Natural killer cell (primary cell): ENCODE data around the gene CD109. TPM values are rescaled to one million over a fixed set of nuclear protein-coding genes. Genes with fewer than 3 reads are reported as not detected.

Experiments used
- ATAC-seq, 3 donors: fragments of 150-1000 bp in 2 of 3; fragments of 200-7000 bp in 1 of 3; cut with Tn5 transposase; 1 replicate in 1 of 3; 2 replicates in 2 of 3; pipeline ENCODE4 v1.10.0; 2021; ENCODE audit warnings: mild to moderate bottlenecking in 2 of 3, moderate library complexity in 2 of 3
- DNase-seq, 2 donors: peaks; one replicate each; pipeline versions ENCODE4 v3.0.0 to v3.0.0-alpha.2; 2013 to 2021; ENCODE audit warnings: mixed read lengths in 1 of 2
- H3K27ac ChIP-seq: one replicate; pipeline ENCODE4 v1.5.1; 2013; ENCODE audit warnings: mild to moderate bottlenecking, low read length
- H3K27me3 ChIP-seq: one replicate; pipeline ENCODE4 v1.6.1; 2013; ENCODE audit warnings: low read length; ENCODE audit not compliant: control insufficient read depth, insufficient read depth
- H3K36me3 ChIP-seq: one replicate; pipeline ENCODE4 v1.6.1; 2013; ENCODE audit warnings: low read length; ENCODE audit not compliant: control insufficient read depth, insufficient read depth
- H3K4me1 ChIP-seq: one replicate; pipeline ENCODE4 v1.6.1; 2013; ENCODE audit warnings: low read length; ENCODE audit not compliant: control insufficient read depth, insufficient read depth
- H3K4me3 ChIP-seq: one replicate; pipeline ENCODE4 v1.5.1; 2013; ENCODE audit warnings: low read length
- H3K9me3 ChIP-seq: one replicate; pipeline ENCODE4 v1.6.1; 2013; ENCODE audit warnings: low read length; ENCODE audit not compliant: control insufficient read depth, insufficient read depth
- H3K27ac Mint-ChIP-seq, 2 donors: one replicate each; pipeline ENCODE4 v1.8.0; 2022; ENCODE audit warnings: mild to moderate bottlenecking in 2 of 2, mixed read lengths in 2 of 2, moderate library complexity in 1 of 2
- H3K27me3 Mint-ChIP-seq, 2 donors: one replicate each; pipeline ENCODE4 v1.8.0; 2022; ENCODE audit warnings: low read depth in 2 of 2, mixed read lengths in 2 of 2
- H3K36me3 Mint-ChIP-seq: one replicate; pipeline ENCODE4 v1.8.0; 2022; ENCODE audit warnings: mixed read lengths
- H3K4me1 Mint-ChIP-seq, 2 donors: one replicate each; pipeline ENCODE4 v1.8.0; 2022; ENCODE audit warnings: mixed read lengths in 2 of 2
- H3K4me3 Mint-ChIP-seq: one replicate; pipeline ENCODE4 v1.8.0; 2022; ENCODE audit warnings: mild to moderate bottlenecking, moderate library complexity, mixed read lengths
- H3K9me3 Mint-ChIP-seq, 2 donors: one replicate each; pipeline ENCODE4 v1.8.0; 2022; ENCODE audit warnings: mixed read lengths in 2 of 2
- WGBS: methylation state at CpG from one replicate; pipeline ENCODE4 v1.1.7; 2013; ENCODE audit warnings: missing lambda C conversion rate; ENCODE audit not compliant: insufficient coverage; 5-methylcytosine and 5-hydroxymethylcytosine counted together
- intact Hi-C: fragments of 100-400 bp; cut with micrococcal nuclease; formaldehyde crosslinking; loops from one replicate; pipeline ENCODE4 v1.14.2; 2022
- total RNA-seq, 4 donors: library from RNA; stranded (reverse); fragments of 120-200 nt in 1 of 4; gene quantifications; one replicate each; pipeline versions ENCODE4 v1.2.3 to v1.2.4, GENCODE V29; 2013 to 2022
- TF ChIP-seq, protein P1 (sequence below): fragments of 200-600 bp; IDR thresholded peaks from one replicate; pipeline ENCODE4 v1.8.0; 2022; ENCODE audit warnings: antibody characterized with exemption

CD109 gene
- total RNA-seq, 3 donors from 2014 or later (not counting 1 experiment from before 2014, with no cell fraction given): 0.24 to 0.88 (median 0.83) TPM

DNA sequence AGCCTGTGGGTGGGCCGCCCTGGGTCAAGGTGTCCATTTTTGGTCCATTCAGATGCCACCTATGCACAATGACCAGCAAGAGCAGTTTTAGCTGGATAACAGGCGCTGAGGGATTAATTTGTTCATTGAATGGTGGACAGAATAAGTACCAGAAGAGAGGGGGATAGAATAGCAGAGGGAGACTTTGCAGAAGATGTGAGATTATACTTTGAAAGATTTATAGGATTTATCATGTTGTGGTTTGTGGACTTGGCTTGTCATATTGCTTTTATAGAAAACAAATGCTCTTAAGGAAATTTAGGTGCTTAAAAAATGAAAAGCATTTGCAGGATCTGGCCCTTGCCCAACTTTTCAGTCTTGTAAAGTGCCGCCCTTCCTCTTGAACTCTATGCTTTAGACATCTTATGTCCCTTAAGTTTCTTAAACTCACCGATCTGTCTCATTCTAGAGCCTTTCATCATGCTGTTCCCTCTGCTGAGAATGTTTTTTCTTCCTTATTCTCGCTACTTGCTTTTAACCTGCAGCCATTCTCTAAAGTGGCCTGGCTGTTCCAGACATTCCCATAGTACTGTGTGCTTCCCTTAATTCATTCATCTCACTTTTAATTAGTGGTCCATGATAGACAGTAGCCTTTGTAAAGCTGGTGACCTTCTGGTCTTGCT is 42.5 kb downstream of the CD109 start:
- no peak overlapping the region for H3K27ac Mint-ChIP-seq
- ATAC-seq (no peak), DNase-seq (no peak)
- Histone ChIP-seq H3K9me3 (no peaks in the 10 kb centered on the region), H3K4me3 (no peak overlapping the region), H3K4me1 (no peaks in the 10 kb centered on the region), H3K27ac (no peak overlapping the region), H3K36me3 (no peaks in the 10 kb centered on the region), H3K27me3 (no peaks in the 10 kb centered on the region)
- H3K9me3 Mint-ChIP-seq: no peaks in the 10 kb centered on the region
- 77% methylated on average over 5 of the region's 5 CpGs for WGBS
- intact Hi-C loops: loop anchor here (1.0 kb wide), 1 partner anchor 1473 kb away; no protein-coding TSS in a partner anchor
- H3K4me3 Mint-ChIP-seq: no peak overlapping the region
- H3K4me1 Mint-ChIP-seq: no peaks in the 10 kb centered on the region
- TF ChIP-seq, protein P1, sequence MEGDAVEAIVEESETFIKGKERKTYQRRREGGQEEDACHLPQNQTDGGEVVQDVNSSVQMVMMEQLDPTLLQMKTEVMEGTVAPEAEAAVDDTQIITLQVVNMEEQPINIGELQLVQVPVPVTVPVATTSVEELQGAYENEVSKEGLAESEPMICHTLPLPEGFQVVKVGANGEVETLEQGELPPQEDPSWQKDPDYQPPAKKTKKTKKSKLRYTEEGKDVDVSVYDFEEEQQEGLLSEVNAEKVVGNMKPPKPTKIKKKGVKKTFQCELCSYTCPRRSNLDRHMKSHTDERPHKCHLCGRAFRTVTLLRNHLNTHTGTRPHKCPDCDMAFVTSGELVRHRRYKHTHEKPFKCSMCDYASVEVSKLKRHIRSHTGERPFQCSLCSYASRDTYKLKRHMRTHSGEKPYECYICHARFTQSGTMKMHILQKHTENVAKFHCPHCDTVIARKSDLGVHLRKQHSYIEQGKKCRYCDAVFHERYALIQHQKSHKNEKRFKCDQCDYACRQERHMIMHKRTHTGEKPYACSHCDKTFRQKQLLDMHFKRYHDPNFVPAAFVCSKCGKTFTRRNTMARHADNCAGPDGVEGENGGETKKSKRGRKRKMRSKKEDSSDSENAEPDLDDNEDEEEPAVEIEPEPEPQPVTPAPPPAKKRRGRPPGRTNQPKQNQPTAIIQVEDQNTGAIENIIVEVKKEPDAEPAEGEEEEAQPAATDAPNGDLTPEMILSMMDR: no peak
- H3K27me3 Mint-ChIP-seq: no peaks in the 10 kb centered on the region
- no peaks in the 10 kb centered on the region for H3K36me3 Mint-ChIP-seq

DNA sequence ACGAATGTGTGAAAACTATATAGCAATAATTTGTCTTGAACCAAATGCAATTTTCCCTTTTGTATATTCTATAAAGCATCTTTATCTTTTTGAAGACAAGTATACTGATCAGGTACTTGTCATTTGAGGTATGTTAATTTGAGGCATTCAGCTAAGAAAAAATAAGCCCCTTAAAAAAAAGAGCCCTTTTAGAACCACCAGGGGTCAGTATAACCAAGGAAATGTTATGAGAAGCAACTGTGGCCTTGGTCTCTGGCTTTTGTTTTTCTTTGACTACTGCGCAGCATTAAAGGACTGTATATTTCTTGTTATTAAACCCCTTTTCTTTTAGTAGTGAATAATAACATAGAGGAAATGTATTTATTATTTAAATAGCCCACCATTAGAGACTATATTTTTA is 43.1 kb downstream of the CD109 start:
- no peaks in the 10 kb centered on the region for H3K9me3 ChIP-seq
- Mint-ChIP-seq H3K4me3 (no peak overlapping the region), H3K27ac (no peak overlapping the region), H3K27me3 (no peaks in the 10 kb centered on the region), H3K36me3 (no peaks in the 10 kb centered on the region), H3K9me3 (no peaks in the 10 kb centered on the region), H3K4me1 (no peaks in the 10 kb centered on the region)
- H3K27me3 ChIP-seq: no peaks in the 10 kb centered on the region
- no peak overlapping the region for H3K4me3 ChIP-seq
- H3K36me3 ChIP-seq: no peaks in the 10 kb centered on the region
- intact Hi-C loops: loop anchor here (1.0 kb wide), 1 partner anchor 1472 kb away; no protein-coding TSS in a partner anchor
- WGBS: no CpG with 5 or more reads among the region's 2 CpGs
- no peaks in the 10 kb centered on the region for H3K4me1 ChIP-seq
- peak in 1 of 2 donors; percentile 81 for DNase-seq
- ATAC-seq: peak; percentile 57 to 66 (median 65)
- TF ChIP-seq, protein P1: peak; percentile 80
- H3K27ac ChIP-seq: no peak overlapping the region

DNA sequence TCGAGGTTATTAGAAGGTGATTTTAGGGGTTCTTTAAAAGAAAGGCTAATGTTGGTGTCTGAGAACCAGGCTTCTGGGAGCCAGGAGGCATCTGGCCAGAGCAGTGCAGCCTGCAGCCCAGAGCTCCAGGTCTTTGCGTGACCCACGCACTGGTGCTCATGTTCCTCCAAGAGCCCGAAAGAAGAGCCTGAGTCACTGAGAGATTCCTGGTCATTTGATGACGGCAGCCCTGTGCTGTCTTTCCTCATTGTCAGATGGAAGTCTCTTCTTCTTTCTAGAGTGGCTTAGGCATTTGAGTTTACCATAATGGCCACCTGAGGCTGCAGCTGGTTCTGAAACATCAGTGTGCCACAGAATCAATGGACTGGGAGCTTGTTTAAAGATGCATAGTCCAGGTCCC is 46.4 kb downstream of the CD109 start:
- H3K27me3 ChIP-seq: no peaks in the 10 kb centered on the region
- Mint-ChIP-seq H3K4me1 (no peaks in the 10 kb centered on the region), H3K36me3 (no peaks in the 10 kb centered on the region), H3K9me3 (no peaks in the 10 kb centered on the region), H3K27me3 (no peaks in the 10 kb centered on the region), H3K4me3 (no peak overlapping the region), H3K27ac (no peak overlapping the region)
- no peaks in the 10 kb centered on the region for H3K36me3 ChIP-seq
- DNase-seq: no peak
- no peaks in the 10 kb centered on the region for H3K9me3 ChIP-seq
- TF ChIP-seq, protein P1: no peak
- intact Hi-C loops: loop anchor here (10.0 kb wide), 1 partner anchor 1782 kb away; no protein-coding TSS in a partner anchor
- no peak overlapping the region for H3K4me3 ChIP-seq
- WGBS: 92% methylated on average over 5 of the region's 5 CpGs
- no peaks in the 10 kb centered on the region for H3K4me1 ChIP-seq
- no peak for ATAC-seq
- no peak overlapping the region for H3K27ac ChIP-seq

DNA sequence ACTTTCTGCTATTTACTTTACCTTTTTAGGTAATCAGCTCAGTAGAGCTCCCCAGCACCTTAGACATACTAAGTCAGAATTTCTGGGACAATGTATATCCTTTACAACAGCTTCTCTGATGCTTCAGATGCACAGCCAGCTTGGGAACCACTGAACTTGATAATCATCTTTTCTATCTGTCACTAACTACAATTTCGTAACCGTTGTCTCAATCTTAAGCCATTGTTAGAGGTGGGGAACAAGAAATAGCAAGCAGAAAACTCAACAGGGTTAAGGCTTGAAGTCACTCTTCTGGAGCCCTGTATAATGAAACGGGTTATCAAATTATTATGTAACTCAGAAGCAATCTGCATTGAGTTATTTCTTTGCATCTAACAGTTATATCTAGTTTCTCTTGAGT is 47.1 kb downstream of the CD109 start:
- H3K36me3 Mint-ChIP-seq: no peaks in the 10 kb centered on the region
- H3K36me3 ChIP-seq: no peaks in the 10 kb centered on the region
- no peak overlapping the region for H3K4me3 ChIP-seq
- H3K9me3 ChIP-seq: no peaks in the 10 kb centered on the region
- no peak overlapping the region for H3K27ac ChIP-seq
- 100% methylated on average over 1 of the region's 3 CpGs for WGBS
- H3K4me1 Mint-ChIP-seq: no peaks in the 10 kb centered on the region
- intact Hi-C loops: loop anchor here (10.0 kb wide), 1 partner anchor 1782 kb away; no protein-coding TSS in a partner anchor
- ATAC-seq (no peak), DNase-seq (no peak)
- no peaks in the 10 kb centered on the region for H3K9me3 Mint-ChIP-seq
- H3K27ac Mint-ChIP-seq: no peak overlapping the region
- no peaks in the 10 kb centered on the region for H3K27me3 Mint-ChIP-seq
- no peaks in the 10 kb centered on the region for H3K27me3 ChIP-seq
- no peak overlapping the region for H3K4me3 Mint-ChIP-seq
- TF ChIP-seq, protein P1: no peak
- H3K4me1 ChIP-seq: no peaks in the 10 kb centered on the region
